Transverse colon (tissue), 4 donors: ENCODE measurements around the gene TBX6.

ENCODE experiments used
- POLR2AphosphoS5 ChIP-seq, 3 donors: sonication (generic); formaldehyde crosslinking; IDR thresholded peaks; one replicate each; pipeline ENCODE4 v1.6.1; 2016; ENCODE audit warnings: antibody characterized with exemption in 3 of 3
- TF ChIP-seq, protein P1 (sequence below), 5 experiments: fragments of 200-600 bp in 3 of 5; fragments of 450-650 bp in 2 of 5; sonication (generic) in 3 of 5; IDR thresholded peaks; 1 replicate in 2 of 5; 2 replicates in 3 of 5; pipeline ENCODE4 v1.5.1; 2016 to 2017; ENCODE audit warnings: antibody characterized with exemption in 5 of 5, inconsistent platforms in 3 of 5, mild to moderate bottlenecking in 2 of 5, moderate library complexity in 1 of 5

DNA sequence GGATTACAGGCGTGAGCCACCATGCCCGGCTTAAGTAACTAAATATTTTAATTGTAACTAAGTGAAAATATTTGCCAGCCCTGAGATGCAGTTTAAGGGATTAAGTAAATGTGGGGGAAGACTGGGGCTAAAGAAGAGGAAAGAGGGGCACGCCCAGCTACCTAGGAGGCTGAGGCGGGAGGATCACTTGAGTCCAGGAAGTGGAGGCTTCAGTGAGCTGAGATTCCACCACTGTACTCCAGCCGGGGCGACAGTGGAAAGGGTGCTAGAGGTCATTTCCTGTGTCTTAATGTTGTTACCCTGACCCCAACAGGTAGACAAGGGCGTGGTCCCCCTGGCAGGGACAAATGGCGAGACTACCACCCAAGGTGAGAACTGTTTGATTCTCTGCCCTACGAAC is 23.4 kb downstream of the TBX6 start:
- TF ChIP-seq, protein P1, sequence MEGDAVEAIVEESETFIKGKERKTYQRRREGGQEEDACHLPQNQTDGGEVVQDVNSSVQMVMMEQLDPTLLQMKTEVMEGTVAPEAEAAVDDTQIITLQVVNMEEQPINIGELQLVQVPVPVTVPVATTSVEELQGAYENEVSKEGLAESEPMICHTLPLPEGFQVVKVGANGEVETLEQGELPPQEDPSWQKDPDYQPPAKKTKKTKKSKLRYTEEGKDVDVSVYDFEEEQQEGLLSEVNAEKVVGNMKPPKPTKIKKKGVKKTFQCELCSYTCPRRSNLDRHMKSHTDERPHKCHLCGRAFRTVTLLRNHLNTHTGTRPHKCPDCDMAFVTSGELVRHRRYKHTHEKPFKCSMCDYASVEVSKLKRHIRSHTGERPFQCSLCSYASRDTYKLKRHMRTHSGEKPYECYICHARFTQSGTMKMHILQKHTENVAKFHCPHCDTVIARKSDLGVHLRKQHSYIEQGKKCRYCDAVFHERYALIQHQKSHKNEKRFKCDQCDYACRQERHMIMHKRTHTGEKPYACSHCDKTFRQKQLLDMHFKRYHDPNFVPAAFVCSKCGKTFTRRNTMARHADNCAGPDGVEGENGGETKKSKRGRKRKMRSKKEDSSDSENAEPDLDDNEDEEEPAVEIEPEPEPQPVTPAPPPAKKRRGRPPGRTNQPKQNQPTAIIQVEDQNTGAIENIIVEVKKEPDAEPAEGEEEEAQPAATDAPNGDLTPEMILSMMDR (IDR thresholded peaks at IDR 0.05) = no peak
- TF ChIP-seq POLR2AphosphoS5 (IDR thresholded peaks at IDR 0.05) = no peak
